Right ventricle myocardium inferior (tissue), 1 donor: Measurements from ENCODE around the gene TM2D3. TPM values are rescaled to one million over a fixed set of nuclear protein-coding genes. Genes with fewer than 3 reads are reported as not detected.
A peak's percentile ranks its signal among the peaks of the same experiment; 100 is the strongest.
"Not testable (repeated sequence)": the region's sequence is repeated elsewhere in the genome, so short reads cannot be mapped to it uniquely, and the experiment has no call there.

Source experiments
- ATAC-seq: fragments of 200-7000 bp; cut with Tn5 transposase; one replicate; pipeline ENCODE4 v1.9.1; 2020; ENCODE audit warnings: mild to moderate bottlenecking, moderate library complexity
- DNase-seq: peaks from one replicate; pipeline ENCODE4 v3.0.0; 2021; ENCODE audit errors: missing footprints
- intact Hi-C: fragments of 100-400 bp; cut with DNase I; formaldehyde crosslinking; loops from one replicate; pipeline ENCODE4 v1.11.0; 2022
- total RNA-seq: library from RNA; stranded (reverse); fragmentation: NEBNext Ultra II Directional; extraction: Animal tissue kit (Norgen Biotek cat#: 25700); gene quantifications from one replicate; pipeline ENCODE4 v1.2.1, GENCODE V29; 2021
- donor health status: DM: no; HTN: yes; CAD: no; lungs with severe emphysema.

TM2D3 gene
- total RNA-seq, 1 donor from 2014 or later = 49.9 TPM

GRCh38 chr15:101660005-101660404 lies 7.8 kb upstream of the TM2D3 start:
- intact Hi-C loops = no loop called here
- DNase-seq (no peak), ATAC-seq (no peak)

GRCh38 chr15:101657968-101658784 lies 6.0 kb upstream of the TM2D3 start:
- ATAC-seq (peak; percentile 31), DNase-seq (no peak)
- intact Hi-C loops = no loop called here

GRCh38 chr15:101657171-101657570 lies 5.0 kb upstream of the TM2D3 start:
- DNase-seq (no peak), ATAC-seq (no peak)
- intact Hi-C loops = no loop called here

GRCh38 chr15:101654624-101655337 lies 2.6 kb upstream of the TM2D3 start:
- intact Hi-C loops, DNase-seq, ATAC-seq: not testable (repeated sequence)

- DNase-seq = no peak
- intact Hi-C loops = no loop called here
- ATAC-seq = no peak
Measured at GRCh38 chr15:101654171-101654570, 2.0 kb upstream of the TM2D3 start.

GRCh38 chr15:101652786-101653430 lies 727 bp upstream of the TM2D3 start:
- intact Hi-C loops = loop anchor here (2.0 kb wide), 1 partner anchor 358 kb away; the partner anchor contains the start of gene SNRPA1
- ATAC-seq (peak; percentile 17), DNase-seq (no peak)

GRCh38 chr15:101651554-101652097 lies 555 bp downstream of the TM2D3 start:
- ATAC-seq (peak; percentile 60), DNase-seq (no peak)

GRCh38 chr15:101650145-101650544 lies 2.0 kb downstream of the TM2D3 start:
- DNase-seq (no peak), ATAC-seq (no peak)
- intact Hi-C loops = no loop called here

More at GRCh38 chr15:101651554-101652097, 555 bp downstream of the TM2D3 start:
- intact Hi-C loops = loop anchor here (2.0 kb wide), 1 partner anchor 357 kb away; the partner anchor contains the start of gene SNRPA1

GRCh38 chr15:101648356-101648755 lies 3.8 kb downstream of the TM2D3 start:
- DNase-seq = no peak
- no peak for ATAC-seq
- intact Hi-C loops = loop anchor here (5.0 kb wide), 1 partner anchor 281 kb away; no protein-coding TSS in a partner anchor

GRCh38 chr15:101647251-101647650 lies 4.9 kb downstream of the TM2D3 start:
- no peak for ATAC-seq

GRCh38 chr15:101646672-101647071 lies 5.5 kb downstream of the TM2D3 start:
- DNase-seq (peak; percentile 70), ATAC-seq (peak; percentile 77)
- intact Hi-C loops = loop anchor here (5.0 kb wide), 1 partner anchor 279 kb away; no protein-coding TSS in a partner anchor

More at GRCh38 chr15:101647251-101647650, 4.9 kb downstream of the TM2D3 start:
- intact Hi-C loops = loop anchor here (5.0 kb wide), 1 partner anchor 280 kb away; no protein-coding TSS in a partner anchor
- DNase-seq = no peak

GRCh38 chr15:101642361-101642760 lies 9.8 kb downstream of the TM2D3 start:
- intact Hi-C loops = no loop called here
- DNase-seq = no peak

GRCh38 chr15:101641894-101642293 lies 10.3 kb downstream of the TM2D3 start:
- ATAC-seq = peak; percentile 24
- intact Hi-C loops = loop anchor here (2.0 kb wide), 3 partner anchors 101 to 341 kb away; no protein-coding TSS in a partner anchor
- no peak for DNase-seq

More at GRCh38 chr15:101642361-101642760, 9.8 kb downstream of the TM2D3 start:
- ATAC-seq = peak; percentile 20

- intact Hi-C loops = loop anchor here (2.0 kb wide), 3 partner anchors 100 to 340 kb away; no protein-coding TSS in a partner anchor
- ATAC-seq (peak; percentile 66), DNase-seq (peak; percentile 80)
Measured at GRCh38 chr15:101641129-101641764, 10.9 kb downstream of the TM2D3 start.

GRCh38 chr15:101639667-101640066 lies 12.5 kb downstream of the TM2D3 start:
- intact Hi-C loops = loop anchor here (2.0 to 5.0 kb wide), 4 partner anchors 62 to 339 kb away; no protein-coding TSS in a partner anchor
- no peak for ATAC-seq

GRCh38 chr15:101637919-101638318 lies 14.3 kb downstream of the TM2D3 start:
- DNase-seq = no peak
- intact Hi-C loops = loop anchor here (5.0 kb wide), 1 partner anchor 61 kb away; no protein-coding TSS in a partner anchor
- ATAC-seq = no peak

More at GRCh38 chr15:101639667-101640066, 12.5 kb downstream of the TM2D3 start:
- no peak for DNase-seq

- intact Hi-C loops = loop anchor here (5.0 kb wide), 1 partner anchor 60 kb away; no protein-coding TSS in a partner anchor
Measured at GRCh38 chr15:101637516-101637915, 14.7 kb downstream of the TM2D3 start.

GRCh38 chr15:101637038-101637437 lies 15.1 kb downstream of the TM2D3 start:
- ATAC-seq (no peak), DNase-seq (no peak)
- intact Hi-C loops = loop anchor here (5.0 kb wide), 1 partner anchor 60 kb away; no protein-coding TSS in a partner anchor

More at GRCh38 chr15:101637516-101637915, 14.7 kb downstream of the TM2D3 start:
- DNase-seq (no peak), ATAC-seq (no peak)
